HUES6 (cell line): Measurements from ENCODE around the gene COMP.
"Not testable (repeated sequence)": the region's sequence is repeated elsewhere in the genome, so short reads cannot be mapped to it uniquely, and the experiment has no call there.

Source experiments
- H3K27ac ChIP-seq: 2 replicates; pipeline ENCODE4 v1.7.0; 2013; ENCODE audit warnings: low read depth, mild to moderate bottlenecking, low read length, inconsistent platforms
- H3K27me3 ChIP-seq: 2 replicates; pipeline ENCODE4 v1.6.1; 2013; ENCODE audit warnings: low read length; ENCODE audit not compliant: control insufficient read depth, insufficient read depth
- H3K36me3 ChIP-seq: 2 replicates; pipeline ENCODE4 v1.6.1; 2013; ENCODE audit warnings: low read length; ENCODE audit not compliant: control insufficient read depth, insufficient read depth
- H3K4me1 ChIP-seq: 2 replicates; pipeline ENCODE4 v1.6.1; 2013; ENCODE audit warnings: low read length; ENCODE audit not compliant: control insufficient read depth, insufficient read depth
- H3K4me3 ChIP-seq: 2 replicates; pipeline ENCODE4 v1.5.1; 2013; ENCODE audit warnings: low read depth, low read length
- H3K9ac ChIP-seq: one replicate; pipeline ENCODE4 v1.6.1; 2013; ENCODE audit warnings: mild to moderate bottlenecking, low read length
- H3K9me3 ChIP-seq: 2 replicates; pipeline ENCODE4 v1.6.1; 2013; ENCODE audit warnings: low read depth, low read length; ENCODE audit not compliant: control insufficient read depth, insufficient read depth

Gene COMP

GRCh38 chr19:18742324-18742723 is 48.8 kb downstream of the COMP start:
- H3K36me3 ChIP-seq = no peaks in the 10 kb centered on the region
- H3K4me1 ChIP-seq = peaks cover 10% of the 10 kb centered on the region
- no peak overlapping the region for H3K4me3 ChIP-seq
- H3K9ac ChIP-seq = no peak overlapping the region
- no peak overlapping the region for H3K27ac ChIP-seq
- H3K9me3 ChIP-seq = no peaks in the 10 kb centered on the region
- H3K27me3 ChIP-seq = no peaks in the 10 kb centered on the region

- no peaks in the 10 kb centered on the region for H3K9me3 ChIP-seq
- no peaks in the 10 kb centered on the region for H3K27me3 ChIP-seq
- H3K36me3 ChIP-seq = no peaks in the 10 kb centered on the region
- no peak overlapping the region for H3K4me3 ChIP-seq
- H3K27ac ChIP-seq = no peak overlapping the region; the same call in 1 of the 2 replicates
- H3K9ac ChIP-seq = no peak overlapping the region
- H3K4me1 ChIP-seq = peaks cover 4% of the 10 kb centered on the region
These were observed 49.7 kb downstream of the COMP start for GRCh38 chr19:18741124-18742121.

GRCh38 chr19:18738961-18739690 is 52.0 kb downstream of the COMP start:
- Histone ChIP-seq H3K36me3 (no peaks in the 10 kb centered on the region), H3K9ac (no peak overlapping the region), H3K9me3 (no peaks in the 10 kb centered on the region), H3K4me3 (no peak overlapping the region), H3K27me3 (no peaks in the 10 kb centered on the region), H3K27ac (no peak overlapping the region), H3K4me1 (no peaks in the 10 kb centered on the region; the same call in 1 of the 2 replicates)

- peaks cover 7% of the 10 kb centered on the region; the same call in 1 of the 2 replicates for H3K4me1 ChIP-seq
- H3K36me3 ChIP-seq = no peaks in the 10 kb centered on the region
- no peak overlapping the region for H3K27ac ChIP-seq
- H3K4me3 ChIP-seq = no peak overlapping the region
- no peaks in the 10 kb centered on the region for H3K9me3 ChIP-seq
- H3K9ac ChIP-seq = no peak overlapping the region
- no peaks in the 10 kb centered on the region for H3K27me3 ChIP-seq
These were observed 53.2 kb downstream of the COMP start for GRCh38 chr19:18737954-18738351.

- no peaks in the 10 kb centered on the region for H3K27me3 ChIP-seq
- H3K4me1 ChIP-seq = peaks cover 8% of the 10 kb centered on the region; the same call in 1 of the 2 replicates
- no peaks in the 10 kb centered on the region for H3K9me3 ChIP-seq
- H3K4me3 ChIP-seq = no peak overlapping the region
- H3K9ac ChIP-seq = no peak overlapping the region
- H3K36me3 ChIP-seq = no peaks in the 10 kb centered on the region
- no peak overlapping the region for H3K27ac ChIP-seq
These were observed 53.7 kb downstream of the COMP start for GRCh38 chr19:18737337-18737953.

GRCh38 chr19:18736415-18737336 is 54.4 kb downstream of the COMP start:
- H3K4me1 ChIP-seq = peaks cover 8% of the 10 kb centered on the region; the same call in 1 of the 2 replicates
- H3K36me3 ChIP-seq = no peaks in the 10 kb centered on the region
- H3K9me3 ChIP-seq = no peaks in the 10 kb centered on the region
- H3K4me3 ChIP-seq = no peak overlapping the region
- H3K9ac ChIP-seq = no peak overlapping the region
- no peak overlapping the region for H3K27ac ChIP-seq
- no peaks in the 10 kb centered on the region for H3K27me3 ChIP-seq

- no peak overlapping the region for H3K27ac ChIP-seq
- H3K9me3 ChIP-seq = no peaks in the 10 kb centered on the region
- H3K9ac ChIP-seq = no peak overlapping the region
- H3K36me3 ChIP-seq = no peaks in the 10 kb centered on the region
- peaks cover 18% of the 10 kb centered on the region; the same call in 1 of the 2 replicates for H3K4me1 ChIP-seq
- H3K27me3 ChIP-seq = no peaks in the 10 kb centered on the region
- H3K4me3 ChIP-seq = no peak overlapping the region
These were observed 55.4 kb downstream of the COMP start for GRCh38 chr19:18735752-18736151.

GRCh38 chr19:18735324-18735723 is 55.8 kb downstream of the COMP start:
- H3K36me3 ChIP-seq = no peaks in the 10 kb centered on the region
- H3K4me1 ChIP-seq = peaks cover 22% of the 10 kb centered on the region; the same call in 1 of the 2 replicates
- no peak overlapping the region for H3K4me3 ChIP-seq
- no peak overlapping the region for H3K9ac ChIP-seq
- no peaks in the 10 kb centered on the region for H3K9me3 ChIP-seq
- no peak overlapping the region for H3K27ac ChIP-seq
- no peaks in the 10 kb centered on the region for H3K27me3 ChIP-seq

- H3K4me3 ChIP-seq, H3K27ac ChIP-seq: not testable (repeated sequence)
- peaks cover 23% of the 10 kb centered on the region; the same call in 1 of the 2 replicates for H3K4me1 ChIP-seq
These were observed 57.3 kb downstream of the COMP start for GRCh38 chr19:18733762-18734332.

GRCh38 chr19:18733196-18733647 is 57.9 kb downstream of the COMP start:
- no peak overlapping the region for H3K9ac ChIP-seq
- H3K27me3 ChIP-seq = no peaks in the 10 kb centered on the region
- H3K36me3 ChIP-seq = no peaks in the 10 kb centered on the region
- no peak overlapping the region for H3K4me3 ChIP-seq
- H3K9me3 ChIP-seq = no peaks in the 10 kb centered on the region
- peaks cover 23% of the 10 kb centered on the region; the same call in 1 of the 2 replicates for H3K4me1 ChIP-seq
- H3K27ac ChIP-seq = no peak overlapping the region

More at GRCh38 chr19:18733762-18734332, 57.3 kb downstream of the COMP start:
- H3K9ac ChIP-seq, H3K36me3 ChIP-seq, H3K9me3 ChIP-seq, H3K27me3 ChIP-seq: not testable (repeated sequence)
